ENCODE results near the gene CCL3.
"Not testable (repeated sequence)": the region's sequence is repeated elsewhere in the genome, so short reads cannot be mapped to it uniquely, and the experiment has no call there.

Gene CCL3

DNA sequence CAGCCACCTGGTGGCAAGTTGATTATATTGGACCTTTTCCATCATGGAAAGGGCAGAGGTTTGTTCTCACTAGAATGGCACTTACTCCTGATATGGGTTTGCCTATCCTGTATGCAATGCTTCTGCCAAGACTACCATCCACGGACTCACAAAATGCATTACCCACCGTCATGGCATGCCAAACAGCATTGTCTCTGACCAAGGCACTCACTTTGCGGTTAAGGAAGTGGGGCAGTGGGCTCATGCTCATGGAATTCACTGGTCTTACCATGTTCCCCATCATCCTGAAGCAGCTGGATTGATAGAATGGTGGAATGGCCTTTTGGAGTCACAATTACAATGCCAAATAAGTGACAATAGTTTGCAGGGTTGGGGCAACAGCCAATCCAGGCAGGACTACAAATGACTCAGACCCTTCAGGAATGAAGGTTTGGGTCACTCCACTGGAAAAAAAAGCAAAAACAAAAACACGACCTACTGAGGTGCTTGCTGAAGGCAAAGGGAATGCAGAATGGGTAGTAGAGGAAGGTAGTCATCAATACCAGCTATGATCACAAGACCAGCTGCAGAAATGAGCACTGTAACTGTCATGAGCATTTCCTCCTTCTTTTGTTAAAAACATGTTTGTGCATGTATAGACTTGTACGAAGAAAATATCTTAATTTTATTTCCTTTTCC, 25.2 kb upstream of the CCL3 start:
- not testable (repeated sequence) for DNase-seq

DNA sequence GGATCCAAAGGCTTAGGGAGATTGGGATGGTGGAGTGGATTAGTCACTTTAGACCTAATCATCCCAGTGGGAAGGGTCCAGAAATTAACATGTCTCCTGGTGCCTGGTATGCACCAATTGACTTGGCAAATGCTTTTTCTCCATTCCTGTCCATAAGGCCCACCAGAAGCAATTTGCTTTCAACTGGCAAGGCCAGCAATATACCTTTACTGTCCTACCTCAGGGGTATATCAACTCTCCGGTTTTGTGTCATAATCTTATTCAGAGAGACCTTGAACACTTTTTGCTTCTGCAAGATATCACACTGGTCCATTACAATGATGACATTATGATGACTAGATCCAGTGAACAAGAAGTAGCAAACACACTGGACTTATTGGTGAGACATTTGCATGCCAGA, 23.2 kb upstream of the CCL3 start:
- DNase-seq = not testable (repeated sequence)

DNA sequence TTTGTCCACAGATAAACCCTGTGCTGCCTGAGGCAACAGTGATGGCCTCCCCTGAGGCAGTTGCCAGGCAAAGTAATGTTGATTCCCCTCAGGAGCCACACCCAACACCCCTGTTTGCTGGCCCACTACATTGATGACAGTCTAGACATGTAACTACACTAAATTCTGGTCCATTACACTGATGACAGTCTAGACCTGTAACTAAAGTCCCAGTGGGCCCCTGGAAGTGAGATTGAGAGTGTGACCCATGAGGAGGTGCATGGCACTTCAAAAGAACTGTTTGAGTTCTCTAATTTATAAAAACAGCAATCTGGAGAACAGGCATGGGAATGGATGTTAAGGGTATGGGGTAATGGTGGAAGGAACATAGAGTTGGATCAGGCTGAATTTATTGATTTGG, 22.6 kb upstream of the CCL3 start:
- DNase-seq = no peak

DNA sequence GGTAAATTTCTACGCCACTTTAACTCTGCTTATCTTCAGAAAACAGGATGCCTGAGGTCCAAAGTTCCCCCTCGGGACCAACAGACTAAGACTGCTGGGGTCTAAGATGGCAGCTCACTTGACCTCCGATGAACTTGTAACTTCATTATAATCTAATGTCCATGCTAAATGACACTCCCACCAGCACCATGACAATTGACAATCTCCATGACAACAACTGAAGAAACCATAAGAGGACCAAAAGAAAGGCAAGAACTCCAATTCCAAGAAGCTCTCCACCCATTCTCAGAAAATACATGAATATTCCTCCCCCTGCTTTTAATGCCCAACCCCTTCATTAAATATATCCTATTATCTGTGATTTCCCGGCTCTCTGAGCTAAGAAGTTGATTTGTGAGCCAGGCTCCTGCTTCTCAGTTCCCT, 21.1 kb upstream of the CCL3 start:
- no peak for DNase-seq

DNA sequence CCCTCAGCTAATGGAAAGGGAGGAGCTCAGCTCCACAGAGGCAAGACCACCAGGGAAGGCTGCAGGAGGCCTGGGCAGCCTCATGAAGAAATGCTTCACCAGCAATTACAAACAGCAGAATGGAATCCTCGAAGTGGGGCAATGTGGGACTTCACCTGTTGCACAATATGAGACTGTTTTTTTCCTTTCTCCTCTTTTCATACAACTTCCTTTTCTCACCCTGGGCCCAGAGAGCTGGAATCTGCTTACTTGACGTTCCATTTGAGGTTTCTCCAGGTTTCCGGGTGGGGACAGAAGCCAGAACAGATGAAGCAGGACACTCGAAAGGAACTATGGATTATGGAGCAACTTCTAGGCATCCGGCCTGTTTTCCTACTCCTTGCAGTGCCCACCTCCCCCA, 18.3 kb upstream of the CCL3 start:
- DNase-seq = not testable (repeated sequence)

DNA sequence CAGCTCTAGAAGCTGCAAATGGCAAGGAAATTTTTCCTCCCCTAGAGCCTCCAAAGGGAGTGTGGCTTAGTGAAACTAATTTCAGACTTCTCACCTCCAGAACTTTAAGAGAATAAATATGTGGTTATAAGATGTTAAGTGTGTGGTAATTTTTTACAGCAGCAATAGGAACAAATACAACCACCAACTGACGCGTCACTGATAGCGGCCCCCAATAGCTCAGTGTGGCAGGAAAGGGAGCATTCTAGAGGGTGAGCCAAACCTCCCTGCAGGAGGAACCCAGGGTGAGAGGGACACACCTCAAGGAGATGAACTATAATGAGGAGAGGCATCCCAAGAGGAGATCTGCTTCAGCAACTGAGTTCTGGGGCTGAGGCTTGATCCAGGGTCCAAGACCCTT, 17.7 kb upstream of the CCL3 start:
- no peak for DNase-seq

DNA sequence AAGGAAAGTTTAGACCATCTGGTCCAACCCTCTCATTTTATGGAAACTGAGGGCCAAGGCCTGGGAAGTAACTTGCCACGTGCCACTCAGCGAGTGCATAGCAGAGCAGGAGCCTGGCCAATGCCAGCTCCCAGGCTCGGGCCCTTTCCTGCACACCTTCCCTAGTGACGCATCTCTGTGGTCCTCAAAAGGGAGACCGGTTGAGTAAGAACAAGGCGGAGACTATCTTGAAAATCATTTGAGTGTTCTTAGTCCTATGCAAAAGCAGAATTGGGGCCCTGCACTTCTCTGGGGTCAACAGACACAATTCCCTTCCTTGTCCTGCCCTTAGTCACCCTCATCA, 16.5 kb upstream of the CCL3 start:
- no peak for DNase-seq

DNA sequence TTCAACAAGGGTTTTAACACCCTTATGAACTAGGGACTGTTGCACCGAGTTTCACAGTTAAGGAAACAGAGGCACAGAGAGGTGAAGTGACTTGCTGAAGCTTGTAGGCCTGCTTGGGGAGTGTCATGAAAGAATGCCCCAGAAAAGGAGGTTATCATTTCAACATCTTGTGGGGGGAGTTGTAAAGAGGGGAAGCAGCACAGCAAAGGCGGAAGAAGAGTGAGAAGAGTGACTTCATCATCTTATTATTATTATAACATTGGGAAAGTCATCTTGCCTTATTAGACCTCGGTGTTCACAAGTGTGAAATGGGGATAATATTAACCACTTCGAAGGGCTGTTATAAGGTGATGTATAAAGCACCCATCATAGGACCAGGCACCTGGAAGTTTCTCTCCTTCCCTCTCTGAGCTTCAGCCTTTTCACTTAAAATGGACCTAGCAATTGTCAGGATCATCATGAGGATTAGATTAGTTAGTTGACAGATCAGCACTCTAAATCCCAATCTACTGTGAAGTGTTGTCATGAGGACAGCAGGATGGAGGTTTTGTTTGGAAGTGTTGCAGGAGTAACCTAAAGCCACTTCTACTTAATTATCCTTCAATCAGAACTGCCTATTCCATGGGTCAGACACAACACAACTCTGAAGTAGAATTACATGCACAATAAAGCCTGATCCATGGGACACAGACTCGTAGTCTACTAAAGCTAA, 16.0 kb upstream of the CCL3 start:
- DNase-seq = no peak

DNA sequence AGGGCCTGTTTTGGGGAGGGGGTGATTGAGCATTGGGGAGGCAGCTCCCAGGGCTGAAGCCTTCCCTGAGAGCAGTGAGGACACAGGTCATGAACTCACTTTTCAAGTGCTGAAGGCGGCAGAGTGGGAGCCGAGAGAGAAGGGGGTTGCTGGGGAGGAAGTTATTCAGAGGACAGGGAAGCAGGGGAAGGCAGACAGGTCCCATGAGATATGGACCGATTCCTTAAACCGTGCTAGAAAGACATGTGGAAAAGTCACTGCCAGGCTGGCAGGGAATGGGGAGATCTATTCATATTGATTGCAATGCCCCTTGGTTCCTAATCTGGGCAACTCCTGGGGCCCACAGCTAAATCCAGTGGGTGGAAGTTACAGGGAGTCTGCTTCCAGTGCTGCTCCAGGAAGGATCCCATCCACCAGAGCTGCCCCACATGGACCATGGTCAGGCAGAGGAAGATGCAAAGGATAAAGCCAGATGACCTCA, 14.8 kb upstream of the CCL3 start:
- DNase-seq = no peak

DNA sequence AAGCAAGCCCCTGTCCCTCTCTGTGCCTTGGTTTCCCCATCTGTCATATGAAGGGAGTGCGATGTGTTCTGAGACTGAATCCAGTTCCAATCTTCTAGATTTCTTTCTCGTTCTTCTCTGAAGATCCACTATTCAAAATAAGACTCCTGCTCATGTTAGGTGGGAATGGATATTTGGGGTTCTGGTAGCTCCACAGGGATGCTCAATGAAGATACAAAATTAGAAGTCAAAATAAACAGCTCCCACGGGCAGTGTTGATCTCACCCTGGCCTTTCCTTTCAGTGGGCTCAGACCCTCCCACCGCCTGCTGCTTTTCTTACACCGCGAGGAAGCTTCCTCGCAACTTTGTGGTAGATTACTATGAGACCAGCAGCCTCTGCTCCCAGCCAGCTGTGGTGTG, 14.3 kb upstream of the CCL3 start:
- DNase-seq = not testable (repeated sequence)

DNA sequence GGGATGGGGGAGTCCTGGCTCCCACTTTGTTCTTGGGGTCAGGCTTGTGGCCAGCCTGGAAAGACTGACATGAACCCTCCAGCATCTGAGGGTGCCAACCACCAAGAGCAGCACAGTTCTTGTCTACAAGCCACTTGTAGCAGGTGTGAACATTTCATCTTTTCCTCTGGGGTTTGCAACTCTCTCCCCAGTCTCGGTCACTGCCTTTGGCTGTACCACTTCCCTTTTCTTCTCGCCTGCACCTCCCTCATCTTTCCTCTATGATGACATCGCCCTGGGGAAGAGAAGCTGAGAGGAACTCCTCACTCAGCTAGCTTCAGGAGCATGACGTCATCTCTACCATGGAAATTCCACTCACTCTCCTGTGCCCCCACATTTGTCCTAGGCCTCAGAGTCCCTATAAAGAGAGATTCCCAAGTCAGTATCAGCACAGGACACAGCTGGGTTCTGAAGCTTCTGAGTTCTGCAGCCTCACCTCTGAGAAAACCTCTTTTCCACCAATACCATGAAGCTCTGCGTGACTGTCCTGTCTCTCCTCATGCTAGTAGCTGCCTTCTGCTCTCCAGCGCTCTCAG, 13.5 kb upstream of the CCL3 start, which contains the start of gene CCL4:
CCL4 (plus strand) TSS at position 427 of the 575 bp plus-strand sequence; CDS start at position 506, 79 bp downstream.
- not testable (repeated sequence) for DNase-seq

DNA sequence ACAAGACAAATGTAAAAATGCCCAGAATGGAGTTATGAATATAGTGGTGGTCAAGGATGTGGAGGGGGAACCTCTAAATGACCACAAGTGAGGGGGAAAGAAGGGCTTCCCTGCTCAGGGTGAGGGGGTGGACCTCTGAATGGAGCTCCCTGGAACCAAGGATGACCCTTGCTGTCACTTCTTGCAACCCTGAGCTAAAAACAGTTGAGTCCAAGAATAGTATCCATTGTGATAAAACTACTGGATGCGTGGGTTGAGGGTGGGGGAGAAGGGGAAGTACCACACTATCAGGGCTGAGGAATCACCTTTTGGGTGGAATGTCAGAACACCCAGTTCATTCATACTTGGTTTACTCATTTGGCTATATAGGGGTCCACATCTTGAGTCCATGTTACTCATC, 9.1 kb upstream of the CCL3 start:
- not testable (repeated sequence) for DNase-seq

DNA sequence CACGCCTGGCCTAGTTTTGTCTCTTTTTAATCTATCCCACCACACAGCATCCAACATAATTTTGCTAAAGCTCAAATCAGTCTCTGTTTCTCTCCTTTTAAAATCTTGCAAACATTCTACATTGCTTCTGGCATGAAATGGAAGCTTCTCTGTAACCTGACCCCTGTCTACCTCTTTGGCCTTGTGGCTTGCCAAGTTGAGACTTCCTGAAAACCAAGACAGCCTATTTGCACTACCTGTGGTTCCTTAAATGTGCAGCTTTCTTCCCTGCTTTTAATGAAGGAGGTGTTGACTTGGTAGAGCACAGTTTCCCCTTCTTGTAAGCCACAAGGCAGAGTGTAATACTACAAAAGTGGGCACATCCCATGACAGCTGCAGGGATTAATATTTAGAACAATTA, 6.0 kb upstream of the CCL3 start:
- DNase-seq = no peak

DNA sequence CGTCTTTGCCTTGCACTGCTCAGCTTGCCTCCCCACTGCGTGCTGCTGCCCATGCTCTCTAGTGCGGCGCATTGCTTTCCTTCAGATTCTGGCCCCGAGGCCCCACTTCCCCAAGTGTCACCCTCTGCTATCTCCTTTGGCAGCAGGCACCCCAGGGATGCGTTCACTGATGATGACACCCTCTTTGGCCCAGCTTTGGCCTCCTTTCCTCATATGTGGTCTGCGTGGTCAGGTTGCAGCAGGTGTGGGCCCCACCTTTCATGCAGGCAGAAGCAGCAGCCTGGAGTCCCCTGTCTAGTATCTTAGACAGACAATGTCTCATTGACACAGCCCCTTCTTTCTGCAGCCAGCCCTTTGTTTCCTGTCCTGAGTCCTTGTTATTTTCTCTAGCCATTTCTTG, 4.8 kb upstream of the CCL3 start:
- no peak for DNase-seq

DNA sequence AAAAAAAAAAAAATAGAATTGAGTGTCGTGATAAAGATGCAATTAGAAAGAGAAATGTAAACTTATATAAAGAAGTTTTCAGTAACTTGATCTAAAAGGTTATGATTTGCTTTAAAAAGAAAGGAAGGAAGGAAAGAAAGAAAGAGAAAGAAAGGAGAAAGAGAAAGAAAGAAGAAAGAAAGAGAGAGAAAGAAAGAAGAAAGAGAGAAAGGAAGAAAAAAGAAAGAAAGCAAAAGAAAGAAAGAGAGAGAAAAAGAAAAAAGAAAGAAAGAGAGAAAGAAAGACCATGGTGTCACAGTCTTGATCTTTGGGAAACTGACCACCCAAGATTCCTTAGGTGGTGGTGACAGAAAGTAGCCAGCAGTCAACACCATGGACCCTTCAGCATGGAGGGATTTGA, 4.3 kb upstream of the CCL3 start:
- no peak for DNase-seq

DNA sequence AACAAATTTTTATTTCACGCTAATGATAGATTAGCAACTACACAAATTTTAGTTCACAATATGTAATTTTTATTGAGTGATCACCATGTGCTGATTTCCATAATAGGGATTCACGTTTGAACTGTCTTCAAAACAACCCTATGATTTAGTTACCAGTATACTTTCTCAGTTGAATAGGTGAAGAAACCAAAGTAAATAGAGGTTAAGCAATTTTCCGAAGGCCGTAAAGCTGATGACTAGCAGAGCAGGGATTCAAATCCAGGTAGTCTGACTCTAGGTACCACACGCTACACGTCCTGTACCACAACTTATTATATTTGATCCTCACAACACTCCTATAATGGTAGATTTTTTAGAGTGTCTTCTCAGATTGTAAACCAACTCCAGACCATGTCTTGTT, 2.8 kb upstream of the CCL3 start:
- not testable (repeated sequence) for DNase-seq

DNA sequence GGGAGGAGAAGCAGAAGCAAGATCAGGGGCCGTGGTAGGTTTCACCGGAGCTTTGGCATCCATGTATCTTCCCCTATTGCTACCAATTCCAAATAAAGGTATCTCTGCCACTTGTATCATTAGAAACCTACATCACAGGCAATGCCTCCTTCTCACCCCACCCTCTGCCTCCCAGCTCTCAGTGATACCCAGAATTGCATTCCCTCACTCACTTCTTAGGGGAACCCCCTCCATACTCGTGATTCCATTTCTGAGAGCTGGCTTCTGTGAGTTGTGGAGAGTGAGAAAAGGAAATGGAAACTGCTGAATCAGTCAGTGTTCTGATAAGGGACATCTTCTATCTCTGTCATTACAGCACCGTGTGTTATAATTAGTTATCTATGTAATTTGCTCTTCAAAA, 2.3 kb upstream of the CCL3 start:
- DNase-seq = no peak

DNA sequence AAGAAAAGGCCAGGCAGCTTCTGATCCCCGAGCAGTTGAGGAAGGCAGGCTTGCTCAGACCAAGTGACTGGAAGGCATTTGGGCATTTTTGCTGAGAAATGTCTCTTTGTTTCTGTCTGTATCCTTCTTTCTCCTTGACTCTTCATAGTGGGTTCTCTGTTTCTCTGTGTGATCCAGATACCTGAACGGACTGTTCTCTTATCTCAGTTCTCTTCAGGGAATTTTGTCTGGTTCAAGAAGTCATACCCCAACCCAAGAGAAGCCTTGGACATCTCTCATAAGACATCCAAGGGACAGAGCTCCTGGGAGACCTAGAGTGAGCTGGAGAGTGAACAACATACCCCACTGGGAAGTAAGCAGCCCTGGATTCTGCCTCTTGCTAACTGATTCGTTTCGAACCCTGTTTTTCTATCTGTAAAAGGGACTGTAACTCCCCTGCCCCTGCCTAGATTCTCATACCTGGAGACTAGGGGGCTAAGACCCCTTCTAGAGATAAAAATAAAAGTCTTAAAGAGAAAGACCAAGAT, 541 bp downstream of the CCL3 start:
- no peak for DNase-seq

DNA sequence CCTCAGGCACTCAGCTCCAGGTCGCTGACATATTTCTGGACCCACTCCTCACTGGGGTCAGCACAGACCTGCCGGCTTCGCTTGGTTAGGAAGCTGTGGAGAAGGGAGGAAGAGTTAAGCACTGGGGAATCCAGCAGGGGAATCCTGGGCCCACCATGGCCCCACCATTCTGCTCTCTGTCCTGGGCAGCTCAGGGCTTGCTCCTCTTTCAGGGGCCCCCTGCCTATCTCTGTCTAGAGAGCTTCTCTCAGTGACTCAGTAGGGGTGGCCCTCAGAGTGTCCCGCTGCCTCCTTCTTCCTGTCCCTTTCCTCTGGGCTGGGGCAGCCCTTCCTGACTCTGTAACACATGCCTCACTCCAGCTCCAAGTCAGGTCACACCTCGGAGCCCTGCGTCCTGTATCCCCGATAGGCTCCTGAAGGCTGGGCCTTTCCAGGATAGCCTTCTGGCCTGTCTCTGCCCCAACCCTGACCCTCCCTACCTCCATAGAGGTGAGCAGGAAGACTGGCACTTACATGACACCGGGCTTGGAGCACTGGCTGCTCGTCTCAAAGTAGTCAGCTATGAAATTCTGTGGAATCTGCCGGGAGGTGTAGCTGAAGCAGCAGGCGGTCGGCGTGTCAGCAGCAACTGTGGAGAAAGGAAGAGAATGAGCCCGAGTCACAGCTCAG, 1.1 kb downstream of the CCL3 start:
- DNase-seq = no peak

DNA sequence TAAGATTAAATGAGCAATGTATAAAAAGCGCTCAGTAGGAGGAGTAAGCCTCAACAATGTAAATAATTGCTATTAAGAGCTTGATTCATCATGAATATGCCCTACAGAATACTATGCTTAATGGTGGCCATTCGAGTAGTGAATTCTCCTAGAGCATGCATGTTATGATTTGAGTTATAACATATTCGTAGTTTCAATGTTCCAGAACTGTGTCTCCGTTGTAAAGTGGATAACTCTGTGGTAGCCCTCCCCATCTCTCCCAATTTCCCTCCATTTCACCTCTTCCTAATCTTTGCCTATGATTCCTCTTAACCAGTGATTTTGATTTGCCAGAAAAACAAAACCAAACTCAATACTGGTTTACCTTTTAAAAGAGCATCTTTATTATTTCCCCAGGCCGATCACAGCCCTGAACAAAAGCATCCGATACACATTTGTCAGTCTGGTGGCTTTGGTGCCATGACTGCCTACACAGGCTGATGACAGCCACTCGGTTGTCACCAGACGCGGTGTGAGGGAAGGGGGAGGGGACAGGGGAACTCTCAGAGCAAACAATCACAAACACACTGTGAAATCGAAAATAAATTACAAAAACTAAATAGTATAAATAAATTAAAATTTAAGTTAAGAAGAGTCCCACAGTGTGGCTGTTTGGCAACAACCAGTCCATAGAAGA, 1.9 kb downstream of the CCL3 start:
- not testable (repeated sequence) for DNase-seq

DNA sequence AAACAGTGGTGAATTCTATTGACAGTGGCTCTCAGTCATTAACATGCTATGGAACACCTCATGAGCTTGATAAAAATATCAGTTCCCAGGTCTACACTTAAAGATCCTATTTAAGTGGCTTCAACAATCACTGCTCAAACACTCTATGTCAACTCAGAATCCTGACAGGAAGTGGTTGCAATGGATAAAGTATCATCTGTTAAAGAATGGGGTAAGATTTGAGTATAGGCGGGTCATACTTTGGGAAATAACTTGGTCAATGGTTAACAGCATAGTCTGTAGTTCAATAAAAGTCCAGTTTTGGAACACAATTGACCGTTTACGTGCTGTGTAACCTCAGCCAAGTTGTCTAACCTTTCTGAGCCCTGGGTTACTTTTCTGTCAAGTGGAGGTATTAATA, 2.5 kb downstream of the CCL3 start:
- not testable (repeated sequence) for DNase-seq

DNA sequence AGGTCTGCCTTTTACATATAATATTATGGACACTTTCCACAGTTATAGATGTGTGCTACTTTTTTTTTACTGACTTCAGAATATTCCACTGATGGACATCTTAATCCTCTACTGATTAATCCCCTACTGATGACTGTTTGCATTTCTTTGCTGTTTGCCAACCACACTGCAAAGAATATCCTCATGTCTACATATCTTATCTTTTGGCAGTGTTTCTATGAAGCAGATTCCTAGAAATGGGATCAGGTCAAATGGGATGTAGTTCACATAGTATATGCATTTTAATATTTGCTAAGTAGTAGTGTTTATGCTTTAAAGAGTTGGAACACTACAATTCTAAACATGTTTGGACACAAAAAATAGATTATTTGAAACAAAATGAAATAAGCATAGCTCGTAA, 3.2 kb downstream of the CCL3 start:
- DNase-seq = no peak

DNA sequence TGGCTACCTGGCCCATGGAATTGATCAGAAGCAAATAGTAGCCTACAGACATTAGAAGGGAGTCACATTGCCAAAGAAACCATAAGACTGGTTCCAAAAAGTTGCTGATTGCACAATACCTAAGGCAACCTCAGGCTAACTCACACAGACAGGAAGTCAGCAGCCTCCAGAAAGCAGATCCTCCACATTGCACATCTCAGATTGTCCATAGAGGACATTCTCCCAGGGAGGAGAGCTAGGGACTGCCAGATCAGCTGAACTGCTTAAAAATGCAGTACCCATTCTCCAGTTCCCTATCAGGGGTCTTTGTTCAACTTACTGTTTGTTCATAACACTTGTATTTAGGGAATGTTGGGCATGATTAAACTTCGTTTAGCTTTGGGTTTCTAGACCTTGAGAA, 4.2 kb downstream of the CCL3 start:
- DNase-seq = no peak
